Measurements from ENCODE around the gene FBXL17.

DNA sequence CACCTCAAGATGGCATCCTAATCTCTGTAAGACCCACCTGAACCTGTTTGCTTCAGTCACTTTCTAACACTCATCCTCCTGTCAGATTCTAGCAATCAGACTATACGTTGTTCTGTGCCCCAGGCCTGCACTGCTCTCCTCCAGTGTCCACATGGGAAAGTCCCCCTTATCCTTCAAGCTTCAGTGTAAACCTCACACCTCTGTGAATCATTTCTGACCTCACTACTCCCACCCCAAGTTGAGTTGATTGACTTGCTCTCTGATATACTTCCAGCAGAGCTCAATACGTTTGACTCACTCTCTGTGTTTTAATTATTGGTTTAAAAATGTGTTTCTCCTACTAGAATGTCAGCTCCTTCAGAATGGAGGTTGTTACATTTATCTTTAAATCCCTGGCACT is 240.2 kb downstream of the FBXL17 start:
- TF ChIP-seq SSRP1 (CRISPR knock-in tag; IDR thresholded peaks at IDR 0.05), result no peak
- no peak for TF ChIP-seq ZNF350 (CRISPR knock-in tag; IDR thresholded peaks at IDR 0.05; ENCODE audit: borderline replicate concordance, low read depth)
- TF ChIP-seq, protein P1, sequence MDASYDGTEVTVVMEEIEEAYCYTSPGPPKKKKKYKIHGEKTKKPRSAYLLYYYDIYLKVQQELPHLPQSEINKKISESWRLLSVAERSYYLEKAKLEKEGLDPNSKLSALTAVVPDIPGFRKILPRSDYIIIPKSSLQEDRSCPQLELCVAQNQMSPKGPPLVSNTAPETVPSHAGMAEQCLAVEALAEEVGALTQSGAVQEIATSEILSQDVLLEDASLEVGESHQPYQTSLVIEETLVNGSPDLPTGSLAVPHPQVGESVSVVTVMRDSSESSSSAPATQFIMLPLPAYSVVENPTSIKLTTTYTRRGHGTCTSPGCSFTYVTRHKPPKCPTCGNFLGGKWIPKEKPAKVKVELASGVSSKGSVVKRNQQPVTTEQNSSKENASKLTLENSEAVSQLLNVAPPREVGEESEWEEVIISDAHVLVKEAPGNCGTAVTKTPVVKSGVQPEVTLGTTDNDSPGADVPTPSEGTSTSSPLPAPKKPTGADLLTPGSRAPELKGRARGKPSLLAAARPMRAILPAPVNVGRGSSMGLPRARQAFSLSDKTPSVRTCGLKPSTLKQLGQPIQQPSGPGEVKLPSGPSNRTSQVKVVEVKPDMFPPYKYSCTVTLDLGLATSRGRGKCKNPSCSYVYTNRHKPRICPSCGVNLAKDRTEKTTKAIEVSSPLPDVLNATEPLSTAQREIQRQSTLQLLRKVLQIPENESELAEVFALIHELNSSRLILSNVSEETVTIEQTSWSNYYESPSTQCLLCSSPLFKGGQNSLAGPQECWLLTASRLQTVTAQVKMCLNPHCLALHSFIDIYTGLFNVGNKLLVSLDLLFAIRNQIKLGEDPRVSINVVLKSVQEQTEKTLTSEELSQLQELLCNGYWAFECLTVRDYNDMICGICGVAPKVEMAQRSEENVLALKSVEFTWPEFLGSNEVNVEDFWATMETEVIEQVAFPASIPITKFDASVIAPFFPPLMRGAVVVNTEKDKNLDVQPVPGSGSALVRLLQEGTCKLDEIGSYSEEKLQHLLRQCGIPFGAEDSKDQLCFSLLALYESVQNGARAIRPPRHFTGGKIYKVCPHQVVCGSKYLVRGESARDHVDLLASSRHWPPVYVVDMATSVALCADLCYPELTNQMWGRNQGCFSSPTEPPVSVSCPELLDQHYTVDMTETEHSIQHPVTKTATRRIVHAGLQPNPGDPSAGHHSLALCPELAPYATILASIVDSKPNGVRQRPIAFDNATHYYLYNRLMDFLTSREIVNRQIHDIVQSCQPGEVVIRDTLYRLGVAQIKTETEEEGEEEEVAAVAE (CRISPR knock-in tag; IDR thresholded peaks at IDR 0.05; ENCODE audit: borderline replicate concordance), result no peak
- TF ChIP-seq ZSCAN12 (CRISPR knock-in tag; IDR thresholded peaks at IDR 0.05), result no peak
- TF ChIP-seq, protein P2, sequence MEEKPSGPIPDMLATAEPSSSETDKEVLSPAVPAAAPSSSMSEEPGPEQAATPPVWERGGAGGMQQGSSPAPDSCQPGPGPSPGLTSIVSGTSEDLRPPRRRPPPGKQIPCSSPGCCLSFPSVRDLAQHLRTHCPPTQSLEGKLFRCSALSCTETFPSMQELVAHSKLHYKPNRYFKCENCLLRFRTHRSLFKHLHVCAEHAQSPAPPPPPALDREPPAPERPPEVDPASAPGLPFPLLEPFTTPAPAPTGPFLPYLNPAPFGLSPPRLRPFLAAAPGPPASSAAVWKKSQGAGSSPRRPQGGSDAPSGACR (CRISPR knock-in tag; IDR thresholded peaks at IDR 0.05), result no peak
- no peak for TF ChIP-seq RELA (CRISPR knock-in tag; IDR thresholded peaks at IDR 0.05)
- TF ChIP-seq CHD2 (IDR thresholded peaks at IDR 0.05; ENCODE audit: low read depth, low read length), result no peak
- TF ChIP-seq GATA4 (IDR thresholded peaks at IDR 0.05; ENCODE audit: borderline replicate concordance, low read depth), result no peak
- TF ChIP-seq ZNF772 (CRISPR knock-in tag; IDR thresholded peaks at IDR 0.05), result no peak
